Mesendoderm (in vitro differentiated cells): ENCODE data around the gene RNF130.
"Not testable (repeated sequence)": the region's sequence is repeated elsewhere in the genome, so short reads cannot be mapped to it uniquely, and the experiment has no call there.

Experiments used
- DNase-seq: peaks from one replicate; pipeline ENCODE4 v3.0.0; 2013
- H2AK5ac ChIP-seq: 2 replicates; pipeline ENCODE4 v1.6.1; 2013; ENCODE audit warnings: low read length, inconsistent platforms
- H2BK120ac ChIP-seq: 2 replicates; pipeline ENCODE4 v1.6.1; 2013; ENCODE audit warnings: low read depth, mild to moderate bottlenecking, low read length, moderate library complexity, mixed read lengths
- H2BK15ac ChIP-seq: replicated peaks from 2 replicates; pipeline ENCODE4 v1.6.1; 2013; ENCODE audit warnings: low read depth, mild to moderate bottlenecking, moderate library complexity
- H2BK5ac ChIP-seq: 2 replicates; pipeline ENCODE4 v1.6.1; 2013; ENCODE audit warnings: low read length, inconsistent platforms
- H3K18ac ChIP-seq: 2 replicates; pipeline ENCODE4 v1.6.1; 2013; ENCODE audit warnings: mild to moderate bottlenecking, low read length, mixed read lengths
- H3K23ac ChIP-seq: one replicate; pipeline ENCODE4 v1.6.1; 2013; ENCODE audit warnings: low read length
- H3K27ac ChIP-seq: 2 replicates; pipeline ENCODE4 v1.5.1; 2013; ENCODE audit warnings: low read depth, mild to moderate bottlenecking, inconsistent platforms, low read length, moderate library complexity
- H3K27me3 ChIP-seq: 2 replicates; pipeline ENCODE4 v1.6.1; 2013; ENCODE audit warnings: low read length, control low read depth, mild to moderate bottlenecking, inconsistent platforms; ENCODE audit not compliant: insufficient read depth, poor library complexity
- H3K36me3 ChIP-seq: 2 replicates; pipeline ENCODE4 v1.6.1; 2013; ENCODE audit warnings: low read length, inconsistent platforms; ENCODE audit not compliant: control insufficient read depth, insufficient read depth
- H3K4ac ChIP-seq: one replicate; pipeline ENCODE4 v1.6.1; 2013; ENCODE audit warnings: low read depth, mild to moderate bottlenecking, low read length, moderate library complexity
- H3K4me1 ChIP-seq: 2 replicates; pipeline ENCODE4 v1.6.1; 2013; ENCODE audit warnings: low read depth, low read length, inconsistent platforms; ENCODE audit not compliant: control insufficient read depth
- H3K4me2 ChIP-seq: 2 replicates; pipeline ENCODE4 v1.6.1; 2013; ENCODE audit warnings: low read length
- H3K4me3 ChIP-seq: 2 replicates; pipeline ENCODE4 v1.5.1; 2013; ENCODE audit warnings: mild to moderate bottlenecking, low read length
- H3K56ac ChIP-seq: one replicate; pipeline ENCODE4 v1.6.1; 2013; ENCODE audit warnings: low read length
- H3K79me1 ChIP-seq: 2 replicates; pipeline ENCODE4 v1.6.1; 2013; ENCODE audit warnings: low read length, inconsistent platforms
- H3K79me2 ChIP-seq: 2 replicates; pipeline ENCODE4 v1.6.1; 2013; ENCODE audit warnings: mild to moderate bottlenecking, low read length; ENCODE audit not compliant: control insufficient read depth, insufficient read depth
- H3K9ac ChIP-seq: 2 replicates; pipeline ENCODE4 v1.6.1; 2013; ENCODE audit warnings: low read length, inconsistent platforms
- H4K5ac ChIP-seq: one replicate; pipeline ENCODE4 v1.6.1; 2013; ENCODE audit warnings: low read length
- H4K8ac ChIP-seq: one replicate; pipeline ENCODE4 v1.6.1; 2013; ENCODE audit warnings: low read depth, mild to moderate bottlenecking, control low read depth, low read length, moderate library complexity
- WGBS: extraction: QIAGEN DNeasy Blood & Tissue Kit; methylation state at CpG from one replicate; pipeline ENCODE4 v1.1.7; 2013; ENCODE audit warnings: low lambda C conversion rate, missing lambda C conversion rate; ENCODE audit not compliant: insufficient coverage; ENCODE audit errors: extremely low coverage; 5-methylcytosine and 5-hydroxymethylcytosine counted together

The RNF130 gene

DNA sequence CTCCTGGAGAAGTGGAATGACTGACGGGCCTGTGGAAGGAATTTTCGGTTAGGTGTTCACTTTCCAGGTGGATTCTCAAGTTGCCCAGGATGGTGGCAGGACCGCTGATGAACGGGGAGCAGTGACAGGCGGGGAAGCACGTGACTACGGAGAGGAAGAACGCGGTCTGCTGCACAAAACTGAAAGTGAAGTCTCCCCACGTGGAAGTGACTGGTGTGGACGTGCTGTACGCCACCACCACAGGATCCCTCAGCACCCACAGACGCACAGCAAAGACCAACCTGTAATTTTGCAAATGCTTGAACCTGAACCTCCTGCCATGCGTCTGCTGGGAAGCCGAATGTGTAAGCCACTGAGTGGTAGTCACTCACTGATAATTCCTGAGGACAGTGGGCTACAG, 51.4 kb downstream of the RNF130 start:
- Histone ChIP-seq H2BK120ac (no peak overlapping the region), H3K4me1 (no peaks in the 10 kb centered on the region), H3K56ac (no peak overlapping the region), H2BK5ac (no peak overlapping the region), H4K8ac (no peak overlapping the region), H3K4ac (no peak overlapping the region), H3K27me3 (no peaks in the 10 kb centered on the region), H3K27ac (no peak overlapping the region), H3K36me3 (no peaks in the 10 kb centered on the region), H2BK15ac (no peak overlapping the region), H3K4me3 (no peak overlapping the region), H3K79me2 (no peaks in the 10 kb centered on the region), H3K79me1 (no peaks in the 10 kb centered on the region), H2AK5ac (no peak overlapping the region), H3K23ac (no peak overlapping the region), H3K18ac (no peak overlapping the region), H3K4me2 (no peak overlapping the region), H3K9ac (no peak overlapping the region), H4K5ac (no peak overlapping the region)
- no CpG with 5 or more reads among the region's 15 CpGs for WGBS
- no peak for DNase-seq

DNA sequence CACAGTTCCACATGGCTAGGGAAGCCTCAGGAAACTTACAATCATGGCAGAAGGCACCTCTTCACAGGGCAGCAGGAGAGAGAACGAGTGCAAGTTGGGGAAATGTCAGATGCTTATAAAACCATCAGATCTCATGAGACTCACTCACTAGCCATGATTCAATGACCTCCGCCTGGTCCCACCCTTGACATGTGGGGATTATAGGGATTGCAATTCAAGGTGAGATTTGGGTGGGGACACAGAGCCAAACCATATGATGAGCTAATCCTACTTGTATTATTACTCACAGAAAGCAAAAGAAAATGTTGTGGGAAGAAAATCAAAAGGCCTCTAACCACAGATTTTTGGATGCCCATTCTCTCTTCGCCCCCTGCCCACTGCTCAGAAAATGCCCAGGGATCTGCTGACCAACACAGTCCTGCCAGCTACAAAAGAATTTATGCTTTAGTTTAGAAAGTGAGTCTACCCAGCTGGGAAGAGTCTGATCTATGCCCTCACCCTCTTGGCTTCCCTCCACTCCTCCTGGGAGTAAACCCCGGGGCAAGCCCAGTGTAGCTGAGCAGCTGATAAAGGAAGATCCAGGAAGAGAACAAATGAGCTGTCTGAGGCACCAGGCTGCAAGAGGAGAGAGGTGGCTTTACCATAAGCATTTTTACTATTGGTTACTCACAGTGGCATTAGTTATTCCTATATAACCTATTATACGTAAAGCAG, 53.1 kb downstream of the RNF130 start:
- Histone ChIP-seq H3K4me1 (no peaks in the 10 kb centered on the region), H3K18ac (no peak overlapping the region), H3K9ac (no peak overlapping the region), H3K27ac (no peak overlapping the region), H3K56ac (no peak overlapping the region), H2BK15ac (no peak overlapping the region), H3K79me2 (no peaks in the 10 kb centered on the region), H3K4me2 (no peak overlapping the region), H3K36me3 (no peaks in the 10 kb centered on the region), H3K23ac (no peak overlapping the region), H4K5ac (no peak overlapping the region), H4K8ac (no peak overlapping the region), H3K27me3 (no peaks in the 10 kb centered on the region), H3K4ac (no peak overlapping the region), H2AK5ac (no peak overlapping the region), H2BK5ac (no peak overlapping the region), H3K4me3 (no peak overlapping the region), H3K79me1 (no peaks in the 10 kb centered on the region), H2BK120ac (no peak overlapping the region)
- WGBS: no CpG with 5 or more reads among the region's 5 CpGs
- DNase-seq: no peak

DNA sequence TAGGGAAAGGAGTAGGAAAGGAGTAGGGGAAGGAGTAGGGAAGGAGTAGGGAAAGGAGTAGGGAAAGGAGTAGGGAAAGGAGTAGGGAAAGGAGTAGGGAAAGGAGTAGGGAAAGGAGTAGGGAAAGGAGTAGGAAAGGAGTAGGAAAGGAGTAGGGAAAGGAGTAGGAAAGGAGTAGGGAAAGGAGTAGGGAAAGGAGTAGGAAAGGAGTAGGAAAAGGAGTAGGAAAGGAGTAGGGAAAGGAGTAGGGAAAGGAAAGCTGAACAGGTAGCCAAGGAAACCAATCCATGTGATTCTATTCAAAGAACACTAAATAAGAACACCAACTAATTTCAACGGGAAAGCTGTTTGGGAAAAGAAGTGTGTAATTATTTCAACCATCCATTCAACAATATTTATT, 56.0 kb downstream of the RNF130 start:
- H3K18ac ChIP-seq, H3K9ac ChIP-seq, H3K4ac ChIP-seq, H3K4me2 ChIP-seq, H2BK15ac ChIP-seq, H3K27ac ChIP-seq, H4K5ac ChIP-seq, H3K79me1 ChIP-seq, H3K56ac ChIP-seq, H2AK5ac ChIP-seq, H3K23ac ChIP-seq, H3K36me3 ChIP-seq, H3K79me2 ChIP-seq, H4K8ac ChIP-seq, H2BK5ac ChIP-seq, H3K4me3 ChIP-seq, H3K4me1 ChIP-seq, H2BK120ac ChIP-seq, DNase-seq, H3K27me3 ChIP-seq: not testable (repeated sequence)
- no CpG with 5 or more reads among the region's 1 CpG for WGBS

DNA sequence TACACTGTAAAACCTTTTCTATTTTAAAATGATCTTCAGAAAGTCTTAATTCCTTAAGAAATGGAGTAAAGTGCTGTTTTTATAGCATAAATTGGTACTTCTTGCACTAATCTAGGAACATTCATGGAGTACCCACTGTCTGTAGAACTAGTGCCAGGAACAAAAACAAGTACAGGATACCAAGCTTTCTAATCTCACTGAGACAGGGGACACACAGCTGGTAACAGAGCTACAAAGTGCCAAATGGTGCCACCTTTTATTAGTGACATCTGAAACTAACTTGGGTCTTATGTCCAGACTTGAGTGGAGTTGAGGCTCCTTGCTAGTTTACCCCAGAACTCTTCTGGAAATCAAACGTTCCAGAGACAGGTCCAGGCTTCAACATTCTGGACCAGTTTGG, 57.9 kb downstream of the RNF130 start:
- no peak overlapping the region for H2BK5ac ChIP-seq
- no peak overlapping the region for H3K18ac ChIP-seq
- H3K79me1 ChIP-seq: no peaks in the 10 kb centered on the region
- no peak for DNase-seq
- H3K56ac ChIP-seq: no peak overlapping the region
- no peak overlapping the region for H4K8ac ChIP-seq
- no peak overlapping the region for H3K27ac ChIP-seq
- no peaks in the 10 kb centered on the region for H3K27me3 ChIP-seq
- no peaks in the 10 kb centered on the region for H3K36me3 ChIP-seq
- no peak overlapping the region for H2AK5ac ChIP-seq
- H3K9ac ChIP-seq: no peak overlapping the region
- H3K4me2 ChIP-seq: no peak overlapping the region
- no peak overlapping the region for H2BK120ac ChIP-seq
- H2BK15ac ChIP-seq: no peak overlapping the region
- H4K5ac ChIP-seq: no peak overlapping the region
- H3K23ac ChIP-seq: no peak overlapping the region
- H3K79me2 ChIP-seq: no peaks in the 10 kb centered on the region
- no CpG with 5 or more reads among the region's 1 CpG for WGBS
- no peaks in the 10 kb centered on the region for H3K4me1 ChIP-seq
- no peak overlapping the region for H3K4ac ChIP-seq
- H3K4me3 ChIP-seq: no peak overlapping the region

DNA sequence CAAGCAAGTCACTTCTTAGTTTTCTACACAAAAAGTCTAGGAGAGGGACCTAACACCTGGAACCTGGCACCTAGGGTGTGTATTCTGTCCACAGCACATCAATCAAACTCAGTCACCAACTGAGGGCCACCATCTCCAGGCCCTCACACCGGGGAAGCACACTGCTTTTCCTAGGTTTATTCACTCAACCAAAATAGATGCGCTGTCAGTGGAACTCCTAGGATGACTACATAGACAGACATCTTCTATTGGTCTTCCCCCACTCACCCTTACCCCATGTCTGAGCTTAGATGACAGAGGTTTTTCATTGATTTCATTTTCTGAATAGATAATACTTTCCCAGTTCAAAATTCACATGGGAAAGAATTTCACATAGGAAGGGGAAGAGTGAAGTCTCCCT, 59.2 kb downstream of the RNF130 start:
- Histone ChIP-seq H3K56ac (no peak overlapping the region), H2BK15ac (no peak overlapping the region), H2BK5ac (no peak overlapping the region), H2AK5ac (no peak overlapping the region), H3K79me1 (no peaks in the 10 kb centered on the region), H2BK120ac (no peak overlapping the region), H3K18ac (no peak overlapping the region), H3K23ac (no peak overlapping the region), H3K4ac (no peak overlapping the region), H3K27me3 (no peaks in the 10 kb centered on the region), H3K4me3 (no peak overlapping the region), H3K9ac (no peak overlapping the region), H3K79me2 (no peaks in the 10 kb centered on the region), H3K27ac (no peak overlapping the region), H3K4me2 (no peak overlapping the region), H3K4me1 (peaks cover 3% of the 10 kb centered on the region), H4K5ac (no peak overlapping the region), H4K8ac (no peak overlapping the region), H3K36me3 (no peaks in the 10 kb centered on the region)
- no CpG with 5 or more reads among the region's 2 CpGs for WGBS
- DNase-seq: no peak

DNA sequence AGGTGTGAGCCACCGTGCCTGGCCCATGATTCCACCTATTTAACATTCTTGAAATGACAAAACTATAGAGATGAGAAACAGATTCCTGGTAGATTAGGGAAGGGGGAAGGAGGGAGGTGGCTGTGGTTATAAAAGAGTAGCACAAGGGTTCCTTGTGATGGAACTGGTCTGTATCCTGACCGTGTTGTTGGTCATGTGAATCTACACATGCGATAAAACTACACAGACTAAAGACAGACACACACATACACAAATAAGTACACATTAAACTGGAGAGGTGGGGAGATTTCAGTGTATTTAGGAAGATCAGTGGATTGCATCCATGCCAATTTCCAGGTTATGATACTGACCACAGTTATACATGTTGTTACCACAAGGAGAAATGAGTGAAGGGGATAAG, 60.9 kb downstream of the RNF130 start:
- WGBS: no CpG with 5 or more reads among the region's 3 CpGs
- H2AK5ac ChIP-seq: no peak overlapping the region
- H3K9ac ChIP-seq: no peak overlapping the region

More for the DNA sequence above, 60.9 kb downstream of the RNF130 start:
- Histone ChIP-seq H2BK120ac (no peak overlapping the region), H3K79me1 (no peaks in the 10 kb centered on the region), H3K36me3 (no peaks in the 10 kb centered on the region), H3K18ac (no peak overlapping the region), H4K8ac (no peak overlapping the region), H3K79me2 (no peaks in the 10 kb centered on the region), H3K27ac (no peak overlapping the region), H3K56ac (no peak overlapping the region), H3K23ac (no peak overlapping the region), H3K27me3 (no peaks in the 10 kb centered on the region), H3K4ac (no peak overlapping the region), H3K4me1 (peaks cover 3% of the 10 kb centered on the region), H3K4me3 (no peak overlapping the region), H2BK15ac (no peak overlapping the region), H4K5ac (no peak overlapping the region), H2BK5ac (no peak overlapping the region), H3K4me2 (no peak overlapping the region)
- DNase-seq: no peak
